ENCODE data around the gene C1QTNF6. TPM values are rescaled to one million over a fixed set of nuclear protein-coding genes. Genes with fewer than 3 reads are reported as not detected.

C1QTNF6 gene
- polyA plus RNA-seq, 1 donor (not counting 4 experiments of a cell fraction or from before 2014, with no cell fraction given), result 17.1 TPM

GRCh38 chr22:37205046-37205445 lies 17.0 kb upstream of the C1QTNF6 start:
- Histone ChIP-seq H3K9me3 (ENCODE audit: control insufficient read depth, low read depth, low read length) (no peaks in the 10 kb centered on the region), H3K27ac (ENCODE audit: control insufficient read depth, insufficient read depth, low read length) (no peak overlapping the region), H4K20me1 (ENCODE audit: control insufficient read depth, extremely low read depth, insufficient read depth, low read length) (no peaks in the 10 kb centered on the region), H2AFZ (ENCODE audit: control insufficient read depth, low read length) (no peak overlapping the region), H3K27me3 (ENCODE audit: control insufficient read depth, extremely low read depth, insufficient read depth, low read length) (peaks cover 2% of the 10 kb centered on the region), H3K4me2 (ENCODE audit: control insufficient read depth, extremely low read depth, insufficient read depth, low read depth, low read length) (no peak overlapping the region), H3K4me1 (ENCODE audit: control insufficient read depth, extremely low read depth, insufficient read depth, low read length) (no peaks in the 10 kb centered on the region), H3K9ac (ENCODE audit: control insufficient read depth, extremely low read depth, insufficient read depth, low read length) (no peak overlapping the region), H3K4me3 (ENCODE audit: control insufficient read depth in 2 of 3, extremely low read depth in 1 of 3, insufficient read depth in 2 of 3, low read depth in 1 of 3, low read length in 3 of 3) (no peak overlapping the region), H3K79me2 (ENCODE audit: control insufficient read depth, insufficient read depth, low read length) (no peaks in the 10 kb centered on the region), H3K9me1 (ENCODE audit: control insufficient read depth, extremely low read depth, insufficient read depth, low read length) (no peaks in the 10 kb centered on the region), H3K36me3 (ENCODE audit: control insufficient read depth in 2 of 2, extremely low read depth in 1 of 2, insufficient read depth in 2 of 2, low read length in 2 of 2) (no peaks in the 10 kb centered on the region)
- no peak for DNase-seq (ENCODE audit: low read depth, low spot score)
- dilution Hi-C loops (cut with MboI; ENCODE audit: extremely low pct_ligation_motif_present, low sequenced_read_pairs), result no loop called here
- no peak for FAIRE-seq
- TF ChIP-seq, protein P1, sequence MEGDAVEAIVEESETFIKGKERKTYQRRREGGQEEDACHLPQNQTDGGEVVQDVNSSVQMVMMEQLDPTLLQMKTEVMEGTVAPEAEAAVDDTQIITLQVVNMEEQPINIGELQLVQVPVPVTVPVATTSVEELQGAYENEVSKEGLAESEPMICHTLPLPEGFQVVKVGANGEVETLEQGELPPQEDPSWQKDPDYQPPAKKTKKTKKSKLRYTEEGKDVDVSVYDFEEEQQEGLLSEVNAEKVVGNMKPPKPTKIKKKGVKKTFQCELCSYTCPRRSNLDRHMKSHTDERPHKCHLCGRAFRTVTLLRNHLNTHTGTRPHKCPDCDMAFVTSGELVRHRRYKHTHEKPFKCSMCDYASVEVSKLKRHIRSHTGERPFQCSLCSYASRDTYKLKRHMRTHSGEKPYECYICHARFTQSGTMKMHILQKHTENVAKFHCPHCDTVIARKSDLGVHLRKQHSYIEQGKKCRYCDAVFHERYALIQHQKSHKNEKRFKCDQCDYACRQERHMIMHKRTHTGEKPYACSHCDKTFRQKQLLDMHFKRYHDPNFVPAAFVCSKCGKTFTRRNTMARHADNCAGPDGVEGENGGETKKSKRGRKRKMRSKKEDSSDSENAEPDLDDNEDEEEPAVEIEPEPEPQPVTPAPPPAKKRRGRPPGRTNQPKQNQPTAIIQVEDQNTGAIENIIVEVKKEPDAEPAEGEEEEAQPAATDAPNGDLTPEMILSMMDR (optimal IDR thresholded peaks at IDR 0.05 in 1 of 3, IDR thresholded peaks at IDR 0.05 in 1 of 3, conservative IDR thresholded peaks at IDR 0.05 in 1 of 3; ENCODE audit: extremely low read depth in 1 of 3, insufficient read depth in 2 of 3, low read length in 3 of 3), result no peak
- TF ChIP-seq EZH2 (IDR thresholded peaks at IDR 0.05; ENCODE audit: low read length), result no peak

GRCh38 chr22:37204045-37204655 lies 16.1 kb upstream of the C1QTNF6 start:
- H3K9ac ChIP-seq (ENCODE audit: control insufficient read depth, extremely low read depth, insufficient read depth, low read length), result no peak overlapping the region
- no peaks in the 10 kb centered on the region for H3K9me1 ChIP-seq (ENCODE audit: control insufficient read depth, extremely low read depth, insufficient read depth, low read length)
- H3K4me1 ChIP-seq (ENCODE audit: control insufficient read depth, extremely low read depth, insufficient read depth, low read length), result peaks cover 6% of the 10 kb centered on the region
- FAIRE-seq (no peak), DNase-seq (ENCODE audit: low read depth, low spot score) (no peak)
- no peak overlapping the region for H3K4me3 ChIP-seq (ENCODE audit: control insufficient read depth in 2 of 3, extremely low read depth in 1 of 3, insufficient read depth in 2 of 3, low read depth in 1 of 3, low read length in 3 of 3)
- no peaks in the 10 kb centered on the region for H3K27me3 ChIP-seq (ENCODE audit: control insufficient read depth, extremely low read depth, insufficient read depth, low read length)
- no peak overlapping the region for H3K27ac ChIP-seq (ENCODE audit: control insufficient read depth, insufficient read depth, low read length)
- H3K4me2 ChIP-seq (ENCODE audit: control insufficient read depth, extremely low read depth, insufficient read depth, low read depth, low read length), result no peak overlapping the region
- H3K79me2 ChIP-seq (ENCODE audit: control insufficient read depth, insufficient read depth, low read length), result no peaks in the 10 kb centered on the region
- no peaks in the 10 kb centered on the region for H3K36me3 ChIP-seq (ENCODE audit: control insufficient read depth in 2 of 2, extremely low read depth in 1 of 2, insufficient read depth in 2 of 2, low read length in 2 of 2)
- no peaks in the 10 kb centered on the region for H3K9me3 ChIP-seq (ENCODE audit: control insufficient read depth, low read depth, low read length)
- TF ChIP-seq, protein P1 (optimal IDR thresholded peaks at IDR 0.05 in 1 of 3, IDR thresholded peaks at IDR 0.05 in 1 of 3, conservative IDR thresholded peaks at IDR 0.05 in 1 of 3; ENCODE audit: extremely low read depth in 1 of 3, insufficient read depth in 2 of 3, low read length in 3 of 3), result no peak
- no peak for TF ChIP-seq EZH2 (IDR thresholded peaks at IDR 0.05; ENCODE audit: low read length)
- dilution Hi-C loops (cut with MboI; ENCODE audit: extremely low pct_ligation_motif_present, low sequenced_read_pairs), result no loop called here
- no peak overlapping the region for H2AFZ ChIP-seq (ENCODE audit: control insufficient read depth, low read length)
- no peaks in the 10 kb centered on the region for H4K20me1 ChIP-seq (ENCODE audit: control insufficient read depth, extremely low read depth, insufficient read depth, low read length)

Measured in keratinocyte (primary cell).